ENCODE measurements around the gene JAK3. TPM values are rescaled to one million over a fixed set of nuclear protein-coding genes. Genes with fewer than 3 reads are reported as not detected.

JAK3 gene
- total RNA-seq, 1 experiment from 2014 or later, result 2.5 TPM

GRCh38 chr19:17859533-17860330 lies 11.9 kb upstream of the JAK3 start, which contains the start of gene RPL18A:
TSS of gene RPL18A (plus strand) at chr19:17859910. CDS start at chr19:17859957, 47 bp downstream.
- Histone ChIP-seq H3K36me3 (replicated peaks; ENCODE audit: control insufficient read depth, insufficient read depth, low read length) (peaks cover 32% of the 10 kb centered on the region), H3K4me3 (ENCODE audit: insufficient read depth, low read depth, low read length) (peak within 1 kb of the TSS; percentile 98), H3K27me3 (ENCODE audit: control insufficient read depth, insufficient read depth, low read length) (no peaks in the 10 kb centered on the region)
- peak; percentile 98 for DNase-seq

GRCh38 chr19:17855280-17856152 lies 7.7 kb upstream of the JAK3 start:
- H3K36me3 ChIP-seq (replicated peaks; ENCODE audit: control insufficient read depth, insufficient read depth, low read length), result no peaks in the 10 kb centered on the region
- DNase-seq, result peak; percentile 94
- H3K27me3 ChIP-seq (ENCODE audit: control insufficient read depth, insufficient read depth, low read length), result no peaks in the 10 kb centered on the region
- no peak overlapping the region for H3K4me3 ChIP-seq (ENCODE audit: insufficient read depth, low read depth, low read length)

- H3K4me3 ChIP-seq (ENCODE audit: insufficient read depth, low read depth, low read length), result no peak overlapping the region
- DNase-seq, result no peak
Measured at GRCh38 chr19:17854061-17854460, 6.3 kb upstream of the JAK3 start.

GRCh38 chr19:17848595-17849292 lies 962 bp upstream of the JAK3 start:
- Histone ChIP-seq H3K4me3 (ENCODE audit: insufficient read depth, low read depth, low read length) (no peak overlapping the region), H3K36me3 (replicated peaks; ENCODE audit: control insufficient read depth, insufficient read depth, low read length) (no peaks in the 10 kb centered on the region), H3K27me3 (ENCODE audit: control insufficient read depth, insufficient read depth, low read length) (peaks cover 5% of the 10 kb centered on the region)
- DNase-seq, result no peak

More at GRCh38 chr19:17854061-17854460, 6.3 kb upstream of the JAK3 start:
- Histone ChIP-seq H3K27me3 (ENCODE audit: control insufficient read depth, insufficient read depth, low read length) (no peaks in the 10 kb centered on the region), H3K36me3 (replicated peaks; ENCODE audit: control insufficient read depth, insufficient read depth, low read length) (no peaks in the 10 kb centered on the region)

GRCh38 chr19:17846146-17846545 lies 1.6 kb downstream of the JAK3 start:
- peaks cover 21% of the 10 kb centered on the region for H3K27me3 ChIP-seq (ENCODE audit: control insufficient read depth, insufficient read depth, low read length)
- H3K36me3 ChIP-seq (replicated peaks; ENCODE audit: control insufficient read depth, insufficient read depth, low read length), result no peaks in the 10 kb centered on the region
- H3K4me3 ChIP-seq (ENCODE audit: insufficient read depth, low read depth, low read length), result no peak overlapping the region
- DNase-seq, result no peak

- no peak for DNase-seq
- H3K4me3 ChIP-seq (ENCODE audit: insufficient read depth, low read depth, low read length), result no peak overlapping the region
- peaks cover 36% of the 10 kb centered on the region for H3K27me3 ChIP-seq (ENCODE audit: control insufficient read depth, insufficient read depth, low read length)
- H3K36me3 ChIP-seq (replicated peaks; ENCODE audit: control insufficient read depth, insufficient read depth, low read length), result no peaks in the 10 kb centered on the region
Measured at GRCh38 chr19:17843908-17844490, 3.8 kb downstream of the JAK3 start.

GRCh38 chr19:17843292-17843827 lies 4.4 kb downstream of the JAK3 start:
- peaks cover 37% of the 10 kb centered on the region for H3K27me3 ChIP-seq (ENCODE audit: control insufficient read depth, insufficient read depth, low read length)

GRCh38 chr19:17842663-17843291 lies 5.0 kb downstream of the JAK3 start:
- peak; percentile 63 for DNase-seq
- no peaks in the 10 kb centered on the region for H3K36me3 ChIP-seq (replicated peaks; ENCODE audit: control insufficient read depth, insufficient read depth, low read length)
- peak overlapping the region; percentile 64 for H3K4me3 ChIP-seq (ENCODE audit: insufficient read depth, low read depth, low read length)
- peaks cover 33% of the 10 kb centered on the region for H3K27me3 ChIP-seq (ENCODE audit: control insufficient read depth, insufficient read depth, low read length)

More at GRCh38 chr19:17843292-17843827, 4.4 kb downstream of the JAK3 start:
- no peak overlapping the region for H3K4me3 ChIP-seq (ENCODE audit: insufficient read depth, low read depth, low read length)
- DNase-seq, result no peak
- H3K36me3 ChIP-seq (replicated peaks; ENCODE audit: control insufficient read depth, insufficient read depth, low read length), result no peaks in the 10 kb centered on the region

GRCh38 chr19:17841810-17842662 lies 5.7 kb downstream of the JAK3 start:
- peak; percentile 100 for DNase-seq

GRCh38 chr19:17841371-17841809 lies 6.4 kb downstream of the JAK3 start:
- Histone ChIP-seq H3K36me3 (replicated peaks; ENCODE audit: control insufficient read depth, insufficient read depth, low read length) (no peaks in the 10 kb centered on the region), H3K4me3 (ENCODE audit: insufficient read depth, low read depth, low read length) (peak overlapping the region; percentile 50), H3K27me3 (ENCODE audit: control insufficient read depth, insufficient read depth, low read length) (peaks cover 33% of the 10 kb centered on the region)
- no peak for DNase-seq

More at GRCh38 chr19:17841810-17842662, 5.7 kb downstream of the JAK3 start:
- Histone ChIP-seq H3K36me3 (replicated peaks; ENCODE audit: control insufficient read depth, insufficient read depth, low read length) (no peaks in the 10 kb centered on the region), H3K4me3 (ENCODE audit: insufficient read depth, low read depth, low read length) (peak overlapping the region; percentile 64), H3K27me3 (ENCODE audit: control insufficient read depth, insufficient read depth, low read length) (peaks cover 33% of the 10 kb centered on the region)

- peaks cover 33% of the 10 kb centered on the region for H3K27me3 ChIP-seq (ENCODE audit: control insufficient read depth, insufficient read depth, low read length)
- no peaks in the 10 kb centered on the region for H3K36me3 ChIP-seq (replicated peaks; ENCODE audit: control insufficient read depth, insufficient read depth, low read length)
- no peak for DNase-seq
- H3K4me3 ChIP-seq (ENCODE audit: insufficient read depth, low read depth, low read length), result no peak overlapping the region
Measured at GRCh38 chr19:17840019-17840418, 7.8 kb downstream of the JAK3 start.

- no peak for DNase-seq
- H3K36me3 ChIP-seq (replicated peaks; ENCODE audit: control insufficient read depth, insufficient read depth, low read length), result no peaks in the 10 kb centered on the region
- H3K27me3 ChIP-seq (ENCODE audit: control insufficient read depth, insufficient read depth, low read length), result peaks cover 27% of the 10 kb centered on the region
- H3K4me3 ChIP-seq (ENCODE audit: insufficient read depth, low read depth, low read length), result no peak overlapping the region
Measured at GRCh38 chr19:17837972-17838371, 9.8 kb downstream of the JAK3 start.

GRCh38 chr19:17836530-17836929 lies 11.3 kb downstream of the JAK3 start:
- DNase-seq, result no peak
- H3K27me3 ChIP-seq (ENCODE audit: control insufficient read depth, insufficient read depth, low read length), result peaks cover 31% of the 10 kb centered on the region
- no peak overlapping the region for H3K4me3 ChIP-seq (ENCODE audit: insufficient read depth, low read depth, low read length)
- no peaks in the 10 kb centered on the region for H3K36me3 ChIP-seq (replicated peaks; ENCODE audit: control insufficient read depth, insufficient read depth, low read length)
